IPS-18a (cell line): ENCODE data around the gene MRPS11.
"Not testable (repeated sequence)": the region's sequence is repeated elsewhere in the genome, so short reads cannot be mapped to it uniquely, and the experiment has no call there.

Experiments used
- H3K27ac ChIP-seq: one replicate; pipeline ENCODE4 v1.5.1; 2013; ENCODE audit warnings: low read length
- H3K27me3 ChIP-seq: one replicate; pipeline ENCODE4 v1.6.1; 2013; ENCODE audit warnings: mild to moderate bottlenecking, low read length; ENCODE audit not compliant: control insufficient read depth, insufficient read depth
- H3K36me3 ChIP-seq: one replicate; pipeline ENCODE4 v1.6.1; 2013; ENCODE audit warnings: low read depth, low read length; ENCODE audit not compliant: control insufficient read depth
- H3K4me1 ChIP-seq: one replicate; pipeline ENCODE4 v1.6.1; 2013; ENCODE audit warnings: low read depth, low read length; ENCODE audit not compliant: control insufficient read depth
- H3K4me3 ChIP-seq: one replicate; pipeline ENCODE4 v1.5.1; 2013; ENCODE audit warnings: low read length
- H3K9ac ChIP-seq: one replicate; pipeline ENCODE4 v1.6.1; 2013; ENCODE audit warnings: mild to moderate bottlenecking, low read length, moderate library complexity
- H3K9me3 ChIP-seq: one replicate; pipeline ENCODE4 v1.6.1; 2013; ENCODE audit warnings: low read depth, low read length; ENCODE audit not compliant: control insufficient read depth

The MRPS11 gene

GRCh38 chr15:88498996-88499395, 31.5 kb downstream of the MRPS11 start:
- H3K27me3 ChIP-seq: no peaks in the 10 kb centered on the region

GRCh38 chr15:88504445-88504844, 36.9 kb downstream of the MRPS11 start:
- Histone ChIP-seq H3K4me3 (no peak overlapping the region), H3K9me3 (no peaks in the 10 kb centered on the region), H3K36me3 (no peaks in the 10 kb centered on the region), H3K27me3 (no peaks in the 10 kb centered on the region), H3K27ac (no peak overlapping the region), H3K9ac (no peak overlapping the region), H3K4me1 (peaks cover 5% of the 10 kb centered on the region)

More at GRCh38 chr15:88498996-88499395, 31.5 kb downstream of the MRPS11 start:
- Histone ChIP-seq H3K9me3 (no peaks in the 10 kb centered on the region), H3K4me3 (no peak overlapping the region), H3K4me1 (peaks cover 5% of the 10 kb centered on the region), H3K36me3 (no peaks in the 10 kb centered on the region), H3K27ac (no peak overlapping the region), H3K9ac (no peak overlapping the region)

GRCh38 chr15:88505721-88506120, 38.2 kb downstream of the MRPS11 start:
- Histone ChIP-seq H3K4me3 (no peak overlapping the region), H3K4me1 (peaks cover 5% of the 10 kb centered on the region), H3K27ac (no peak overlapping the region), H3K9me3 (no peaks in the 10 kb centered on the region), H3K27me3 (no peaks in the 10 kb centered on the region), H3K36me3 (no peaks in the 10 kb centered on the region), H3K9ac (no peak overlapping the region)

- Histone ChIP-seq H3K36me3 (no peaks in the 10 kb centered on the region), H3K4me3 (no peak overlapping the region), H3K27ac (no peak overlapping the region), H3K9ac (no peak overlapping the region), H3K4me1 (peaks cover 5% of the 10 kb centered on the region), H3K27me3 (no peaks in the 10 kb centered on the region), H3K9me3 (no peaks in the 10 kb centered on the region)
Observed at GRCh38 chr15:88506628-88507027, 39.1 kb downstream of the MRPS11 start.

GRCh38 chr15:88509321-88509720, 41.8 kb downstream of the MRPS11 start:
- Histone ChIP-seq H3K27me3 (no peaks in the 10 kb centered on the region), H3K27ac (no peak overlapping the region), H3K9ac (no peak overlapping the region), H3K4me1 (no peaks in the 10 kb centered on the region), H3K9me3 (no peaks in the 10 kb centered on the region), H3K36me3 (no peaks in the 10 kb centered on the region), H3K4me3 (no peak overlapping the region)

GRCh38 chr15:88509964-88510363, 42.5 kb downstream of the MRPS11 start:
- Histone ChIP-seq H3K9me3 (no peaks in the 10 kb centered on the region), H3K4me1 (no peaks in the 10 kb centered on the region), H3K36me3 (no peaks in the 10 kb centered on the region), H3K27ac (no peak overlapping the region), H3K4me3 (no peak overlapping the region), H3K9ac (no peak overlapping the region), H3K27me3 (no peaks in the 10 kb centered on the region)

GRCh38 chr15:88511161-88511560, 43.7 kb downstream of the MRPS11 start:
- Histone ChIP-seq H3K4me3 (no peak overlapping the region), H3K4me1 (no peaks in the 10 kb centered on the region), H3K27ac (no peak overlapping the region), H3K9me3 (no peaks in the 10 kb centered on the region), H3K27me3 (no peaks in the 10 kb centered on the region), H3K9ac (no peak overlapping the region), H3K36me3 (no peaks in the 10 kb centered on the region)

- Histone ChIP-seq H3K9ac (no peak overlapping the region), H3K36me3 (no peaks in the 10 kb centered on the region), H3K27me3 (no peaks in the 10 kb centered on the region), H3K4me1 (no peaks in the 10 kb centered on the region), H3K9me3 (no peaks in the 10 kb centered on the region), H3K4me3 (no peak overlapping the region), H3K27ac (no peak overlapping the region)
Observed at GRCh38 chr15:88512078-88512477, 44.6 kb downstream of the MRPS11 start.

GRCh38 chr15:88512601-88513000, 45.1 kb downstream of the MRPS11 start:
- Histone ChIP-seq H3K36me3 (no peaks in the 10 kb centered on the region), H3K9me3 (no peaks in the 10 kb centered on the region), H3K27ac (no peak overlapping the region), H3K9ac (no peak overlapping the region), H3K4me3 (no peak overlapping the region), H3K27me3 (no peaks in the 10 kb centered on the region), H3K4me1 (no peaks in the 10 kb centered on the region)

GRCh38 chr15:88513195-88513594, 45.7 kb downstream of the MRPS11 start:
- no peak overlapping the region for H3K27ac ChIP-seq
- H3K9ac ChIP-seq: no peak overlapping the region
- H3K4me3 ChIP-seq: no peak overlapping the region
- H3K9me3 ChIP-seq: no peaks in the 10 kb centered on the region
- H3K36me3 ChIP-seq: no peaks in the 10 kb centered on the region
- no peaks in the 10 kb centered on the region for H3K4me1 ChIP-seq
- H3K27me3 ChIP-seq: no peaks in the 10 kb centered on the region

- Histone ChIP-seq H3K4me1 (no peaks in the 10 kb centered on the region), H3K4me3 (no peak overlapping the region), H3K27ac (no peak overlapping the region), H3K27me3 (no peaks in the 10 kb centered on the region), H3K9me3 (no peaks in the 10 kb centered on the region), H3K9ac (no peak overlapping the region), H3K36me3 (no peaks in the 10 kb centered on the region)
Observed at GRCh38 chr15:88518903-88519302, 51.4 kb downstream of the MRPS11 start.

GRCh38 chr15:88524094-88524493, 56.6 kb downstream of the MRPS11 start:
- not testable (repeated sequence) for H3K27ac ChIP-seq, H3K27me3 ChIP-seq, H3K4me3 ChIP-seq, H3K4me1 ChIP-seq, H3K9ac ChIP-seq, H3K9me3 ChIP-seq, H3K36me3 ChIP-seq
